Stimulated activated CD4-positive, alpha-beta T cell treated with anti-CD3 and anti-CD28 coated beads, Interleukin-15, amount 100 ng/mL, for 1 hour (primary cell): ENCODE data around the gene CACNA1C.

Experiments used
- DNase-seq, 2 donors: peaks; one replicate each; pipeline ENCODE4 v3.0.0-alpha.2; 2020; ENCODE audit warnings: low read depth in 1 of 2, low spot score in 1 of 2

Gene CACNA1C

GRCh38 chr12:2435511-2435910, 382.7 kb downstream of the CACNA1C start:
- no peak for DNase-seq

GRCh38 chr12:2439332-2440100, 386.7 kb downstream of the CACNA1C start:
- DNase-seq = no peak

DNA sequence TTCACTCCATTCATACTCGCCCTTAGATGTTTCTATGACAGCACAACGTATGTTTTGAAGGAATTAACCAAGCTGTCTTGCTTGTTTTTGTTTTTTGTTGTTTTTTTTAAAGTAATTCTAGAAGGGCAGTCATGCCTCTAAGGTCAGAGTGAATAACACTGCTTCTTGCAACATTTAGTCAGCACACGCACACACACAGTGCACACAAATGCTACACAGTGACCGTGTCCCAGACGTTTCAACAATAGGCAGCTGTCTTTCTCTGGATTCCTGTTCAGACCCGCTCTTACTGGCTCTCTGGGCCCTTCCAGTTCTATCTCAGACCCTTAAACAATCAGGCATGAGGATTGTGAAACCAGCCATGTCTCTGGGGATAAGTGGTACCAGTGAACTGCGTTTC, 391.0 kb downstream of the CACNA1C start:
- no peak for DNase-seq

- no peak for DNase-seq
Measured at GRCh38 chr12:2445968-2446367, 393.2 kb downstream of the CACNA1C start.

DNA sequence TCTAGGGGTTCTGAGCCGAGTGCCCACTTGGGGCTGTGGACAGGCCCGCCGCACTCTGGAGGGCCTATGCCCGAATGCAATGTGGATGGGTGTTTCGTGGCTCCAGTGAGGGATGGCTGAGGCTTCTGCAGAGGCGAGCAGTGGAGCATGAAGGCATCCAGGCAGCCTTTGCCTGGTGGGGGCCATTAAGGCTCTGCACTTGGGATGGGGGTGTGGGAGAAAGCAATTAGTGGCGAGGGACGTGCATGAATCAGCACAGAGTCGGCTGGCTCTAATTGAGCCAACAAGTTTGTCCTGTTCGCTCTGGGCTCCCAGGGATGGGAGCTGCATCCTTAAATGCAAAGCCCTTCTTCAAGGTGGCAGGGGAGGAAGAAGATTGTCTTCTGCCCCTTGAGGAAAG, 395.1 kb downstream of the CACNA1C start:
- no peak for DNase-seq

DNA sequence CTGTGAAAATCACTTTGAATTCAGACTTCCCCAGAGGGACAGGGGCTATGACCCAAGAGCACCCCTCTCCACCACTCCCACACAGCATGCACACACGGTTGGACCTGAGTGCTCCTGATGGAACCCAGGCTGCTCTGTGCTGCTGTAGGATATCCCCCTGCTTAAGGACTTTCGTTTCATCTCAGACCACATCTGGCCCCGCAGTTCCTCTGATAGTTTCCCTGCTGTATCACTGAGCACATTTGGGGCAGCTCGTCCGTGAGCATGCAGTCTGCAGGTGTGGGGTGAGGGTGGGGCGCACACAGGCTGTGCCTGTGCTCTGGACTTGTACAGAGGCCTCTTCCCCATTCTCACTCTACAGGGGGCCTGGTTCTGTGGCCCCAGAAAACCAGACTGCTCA, 396.8 kb downstream of the CACNA1C start:
- DNase-seq = no peak

DNA sequence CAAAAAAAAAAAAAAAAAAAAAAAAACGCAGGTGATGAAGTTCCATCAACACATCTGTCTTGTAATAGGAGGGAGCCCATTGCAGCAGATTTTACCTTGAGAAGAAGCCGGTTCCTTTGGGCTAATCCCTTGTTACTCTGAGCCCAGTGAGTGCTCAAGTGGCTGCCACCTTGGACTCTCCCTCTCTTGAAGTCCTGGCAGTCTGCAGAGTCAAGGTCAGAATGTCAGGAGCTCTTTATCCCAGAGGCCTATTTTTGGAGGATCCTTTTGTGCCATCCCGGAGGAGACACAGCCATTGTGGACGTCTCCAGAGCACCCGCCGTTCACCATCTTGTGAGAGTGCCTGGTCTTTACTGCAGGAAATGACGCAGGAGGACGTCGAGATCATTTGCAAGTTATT, 397.8 kb downstream of the CACNA1C start:
- DNase-seq = no peak

- no peak for DNase-seq
Measured at GRCh38 chr12:2451025-2451424, 398.2 kb downstream of the CACNA1C start.

DNA sequence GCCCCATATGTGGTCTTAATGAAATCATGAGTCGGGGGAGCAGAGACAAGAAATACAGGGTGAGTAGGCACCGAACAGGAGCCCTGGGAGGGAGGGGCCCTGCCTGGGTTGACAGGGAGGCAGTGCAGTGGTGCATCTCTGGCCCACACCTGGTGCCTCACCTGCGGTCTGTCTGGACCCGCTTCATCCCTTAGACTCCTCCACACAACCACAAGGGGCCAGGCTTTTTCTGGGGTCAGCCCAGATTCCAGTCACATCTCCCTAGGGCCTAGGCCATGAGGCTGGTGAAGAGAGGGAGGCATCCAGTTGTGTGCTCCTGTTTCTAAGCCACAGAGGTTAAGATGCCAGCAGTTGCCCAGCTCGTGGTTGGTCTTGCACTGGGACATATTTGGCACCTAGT, 398.7 kb downstream of the CACNA1C start:
- no peak for DNase-seq

- no peak for DNase-seq
Measured at GRCh38 chr12:2453076-2453760, 400.4 kb downstream of the CACNA1C start.

DNA sequence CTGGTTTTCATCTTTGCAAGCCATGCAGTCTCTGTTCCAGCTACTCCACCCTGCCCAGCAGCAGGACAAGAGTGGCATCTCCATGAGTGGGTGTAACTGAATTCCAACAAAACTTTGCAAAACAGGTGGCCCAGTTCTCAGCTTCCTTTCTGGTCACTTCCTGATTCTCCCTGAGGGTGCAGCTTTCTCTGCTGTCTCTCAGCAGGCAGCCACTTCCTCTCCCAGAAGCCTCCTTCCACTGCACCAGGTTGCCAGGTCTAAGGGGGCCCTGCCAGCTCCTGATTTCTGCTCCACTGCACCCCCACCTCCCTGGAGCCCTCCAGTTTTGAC, 400.9 kb downstream of the CACNA1C start:
- no peak for DNase-seq

DNA sequence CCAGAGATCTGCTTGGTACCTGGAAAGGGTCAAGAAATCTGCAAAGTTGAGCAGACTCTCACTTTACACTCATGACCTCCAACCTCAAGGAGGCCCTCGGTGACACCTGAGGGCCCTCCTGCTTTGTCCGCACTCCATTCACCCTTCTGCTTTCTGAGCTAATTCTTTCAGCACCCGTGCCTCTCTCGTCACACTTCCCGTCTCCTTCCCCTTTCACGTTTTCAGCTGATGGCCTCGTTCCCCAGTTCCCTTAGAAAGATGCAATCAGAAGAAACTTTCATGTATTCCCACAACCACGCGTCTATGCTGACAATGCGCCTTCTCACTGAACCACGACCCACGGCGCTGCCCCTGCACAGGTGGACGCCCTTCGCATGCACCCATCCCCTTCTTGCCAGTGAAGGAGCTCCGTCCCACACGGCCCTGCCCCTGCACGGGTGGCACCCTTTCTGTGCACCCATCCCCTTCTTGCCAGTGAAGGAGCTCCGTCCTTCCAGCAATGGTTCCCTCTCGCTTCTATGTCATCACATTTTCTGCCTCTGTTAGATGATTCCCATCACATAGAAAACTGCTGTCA, 401.9 kb downstream of the CACNA1C start:
- no peak for DNase-seq

DNA sequence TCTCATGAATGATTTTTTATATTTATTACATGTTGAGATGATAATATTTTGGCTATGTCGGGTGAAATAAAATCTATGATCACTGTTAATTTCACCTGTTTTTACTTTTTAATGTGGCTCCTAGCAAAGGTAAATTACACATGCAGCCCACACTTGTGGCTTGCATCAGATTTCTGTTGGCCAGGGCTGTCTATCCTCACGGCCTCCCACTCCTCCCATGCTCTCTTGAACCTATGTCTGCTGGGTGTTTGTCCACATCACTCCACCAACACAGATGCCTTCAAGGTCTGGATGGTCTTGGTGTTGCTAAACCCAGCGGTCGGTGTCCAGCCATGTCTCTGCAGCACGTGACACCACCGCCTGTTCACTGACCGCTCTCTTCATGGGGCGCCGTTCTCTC, 402.6 kb downstream of the CACNA1C start:
- DNase-seq = no peak

DNA sequence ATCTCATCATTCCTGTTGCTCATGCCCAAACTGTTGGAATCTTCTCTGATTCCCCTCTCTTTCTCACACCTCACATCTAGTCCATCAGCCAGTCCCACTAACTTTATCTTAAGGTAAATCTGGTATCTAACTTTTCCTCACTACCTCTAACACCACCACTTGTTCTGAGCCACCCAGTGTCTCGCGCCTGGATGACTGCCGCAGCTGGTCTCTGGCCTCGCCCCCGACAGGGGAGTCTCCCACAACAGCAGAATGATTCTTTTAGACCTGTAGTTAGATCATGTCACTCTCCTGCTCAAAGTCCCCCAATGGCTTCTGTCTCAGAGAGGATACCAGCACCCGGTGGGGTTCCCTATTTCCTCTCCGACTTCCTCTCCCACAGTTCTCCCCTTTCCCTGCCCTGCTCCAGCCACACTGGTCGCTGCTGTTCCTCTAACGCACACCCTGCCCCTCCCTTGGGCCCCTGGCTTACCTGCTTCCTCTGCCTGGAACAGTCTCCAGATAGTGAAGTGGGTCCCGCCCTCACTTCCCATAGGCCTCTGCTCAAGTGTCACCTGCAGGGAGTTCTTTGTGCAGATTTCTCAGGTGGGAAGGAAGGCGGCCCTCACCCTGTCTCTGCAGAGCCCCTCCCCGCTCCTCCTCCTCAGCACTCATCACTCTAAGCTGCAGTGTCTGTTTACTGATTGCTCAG, 403.5 kb downstream of the CACNA1C start:
- DNase-seq = no peak

- no peak for DNase-seq
Measured at GRCh38 chr12:2456813-2457186, 404.0 kb downstream of the CACNA1C start.

DNA sequence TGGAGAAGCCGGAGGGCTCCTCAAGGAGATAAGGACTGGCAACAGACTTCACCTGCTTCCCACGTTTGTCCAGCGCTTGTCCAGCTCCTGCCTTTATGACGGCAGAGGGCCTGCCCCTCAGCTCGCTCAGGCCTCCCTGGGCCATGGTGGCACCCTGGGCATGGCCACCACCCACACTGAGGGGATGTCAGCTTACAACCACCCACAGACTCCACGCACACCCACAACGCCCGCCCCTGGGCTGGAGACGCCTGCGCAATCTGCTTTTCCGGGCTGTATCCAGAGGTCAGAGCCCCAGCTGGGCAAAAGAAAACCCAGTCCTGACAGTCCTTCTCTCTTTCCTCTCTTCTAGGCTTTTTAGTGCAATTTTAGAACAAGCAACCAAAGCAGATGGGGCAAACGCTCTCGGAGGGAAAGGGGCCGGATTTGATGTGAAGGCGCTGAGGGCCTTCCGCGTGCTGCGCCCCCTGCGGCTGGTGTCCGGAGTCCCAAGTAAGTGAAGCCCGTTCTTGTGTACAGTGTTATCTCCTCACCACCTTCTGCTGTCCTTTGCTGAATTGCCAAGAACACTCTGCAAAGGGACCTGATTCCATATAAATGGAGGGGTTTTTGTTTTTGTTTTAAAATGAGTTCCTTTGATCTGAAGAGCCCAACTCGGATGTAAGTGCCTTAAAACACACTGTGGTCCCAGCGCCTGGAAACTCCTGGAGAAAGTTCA, 404.6 kb downstream of the CACNA1C start:
- no peak for DNase-seq

GRCh38 chr12:2457933-2458414, 405.2 kb downstream of the CACNA1C start:
- no peak for DNase-seq

- no peak for DNase-seq
Measured at GRCh38 chr12:2460051-2460670, 407.4 kb downstream of the CACNA1C start.

DNA sequence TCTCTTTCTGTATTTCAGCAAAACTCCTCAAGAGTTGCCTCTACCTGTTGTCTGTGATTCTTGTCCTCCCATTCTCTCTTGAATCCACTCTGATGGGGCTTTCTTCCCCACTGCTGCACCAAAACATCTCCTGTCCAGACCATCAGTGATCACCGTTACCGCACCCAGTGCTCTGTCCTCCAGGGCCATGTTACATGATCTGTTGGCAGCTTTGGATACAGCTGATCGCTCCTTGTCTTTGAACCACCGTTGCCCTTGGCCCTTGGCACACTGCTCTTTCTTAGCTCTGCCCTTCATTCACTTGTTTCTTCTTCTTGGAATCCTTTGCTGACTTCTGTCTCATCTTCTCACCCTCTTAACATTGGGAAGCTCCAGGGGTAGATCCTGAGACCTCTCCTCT, 408.3 kb downstream of the CACNA1C start:
- no peak for DNase-seq

DNA sequence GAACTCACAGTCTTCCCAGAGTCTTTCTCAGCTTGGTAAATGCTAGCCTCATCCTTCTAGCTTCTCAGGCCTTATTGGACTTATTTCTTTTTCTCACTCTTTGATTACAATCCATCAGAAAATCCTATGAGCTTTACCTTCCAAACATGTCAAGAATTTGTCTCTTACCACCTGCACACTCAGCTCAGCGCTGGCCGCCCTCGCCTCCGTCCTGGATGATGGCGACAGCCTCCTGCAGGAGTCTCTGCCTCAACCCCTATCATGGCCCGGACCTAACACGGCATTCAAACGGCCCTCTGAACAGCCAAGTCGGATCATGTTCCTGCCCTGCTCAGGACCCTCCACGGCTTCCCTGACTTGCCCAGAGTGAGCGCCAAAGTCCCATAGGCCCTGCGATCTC, 408.9 kb downstream of the CACNA1C start:
- no peak for DNase-seq

DNA sequence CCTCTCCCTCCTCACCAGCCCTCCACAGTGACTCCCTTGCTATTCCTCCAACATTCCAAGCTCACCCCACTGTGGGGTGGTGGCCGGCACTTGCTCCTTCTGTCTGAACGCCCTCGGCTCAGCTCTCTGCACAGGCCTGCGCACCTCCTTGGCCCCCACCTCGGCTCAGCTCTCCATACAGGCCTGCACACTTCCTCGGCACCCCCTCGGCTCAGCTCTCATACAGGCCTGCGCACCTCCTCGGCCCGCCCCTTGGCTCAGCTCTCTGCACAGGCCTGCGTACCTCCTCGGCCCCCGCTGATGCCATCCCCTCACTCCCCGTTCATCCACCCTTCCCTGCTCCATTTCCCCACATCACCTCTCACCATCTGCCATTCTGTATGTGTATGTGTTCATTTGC, 409.3 kb downstream of the CACNA1C start:
- no peak for DNase-seq
